Measurements from ENCODE around the gene C17orf114.

C17orf114 gene

GRCh38 chr17:4839221-4839620, 37.1 kb upstream of the C17orf114 start:
- H3K4me3 ChIP-seq (ENCODE audit: low read depth in 1 of 2, low read length in 1 of 2), result no peak overlapping the region
- H3K9me3 ChIP-seq, result no peaks in the 10 kb centered on the region
- peaks cover 46 to 58% of the 10 kb centered on the region in 2 experiments for H3K4me1 ChIP-seq (ENCODE audit: control insufficient read depth in 1 of 2, insufficient read depth in 1 of 2, low read depth in 1 of 2, low read length in 1 of 2)
- no peak overlapping the region for H3K27ac ChIP-seq
- peaks cover 7% of the 10 kb centered on the region for H3K36me3 ChIP-seq
- H3K27me3 ChIP-seq, result no peaks in the 10 kb centered on the region
- TF ChIP-seq CTCF (IDR thresholded peaks at IDR 0.05), result no peak

GRCh38 chr17:4838309-4838785, 36.2 kb upstream of the C17orf114 start:
- Histone ChIP-seq H3K4me3 (ENCODE audit: low read depth in 1 of 2, low read length in 1 of 2) (no peak overlapping the region), H3K36me3 (peaks cover 7% of the 10 kb centered on the region), H3K4me1 (ENCODE audit: control insufficient read depth in 1 of 2, insufficient read depth in 1 of 2, low read depth in 1 of 2, low read length in 1 of 2) (peaks cover 44 to 55% of the 10 kb centered on the region in 2 experiments), H3K9me3 (no peaks in the 10 kb centered on the region), H3K27me3 (no peaks in the 10 kb centered on the region), H3K27ac (no peak overlapping the region)
- no peak for TF ChIP-seq CTCF (IDR thresholded peaks at IDR 0.05)

- H3K9me3 ChIP-seq, result no peaks in the 10 kb centered on the region
- H3K4me1 ChIP-seq (ENCODE audit: control insufficient read depth in 1 of 2, insufficient read depth in 1 of 2, low read depth in 1 of 2, low read length in 1 of 2), result peaks cover 38 to 52% of the 10 kb centered on the region in 2 experiments
- no peak overlapping the region for H3K27ac ChIP-seq
- H3K27me3 ChIP-seq, result no peaks in the 10 kb centered on the region
- TF ChIP-seq CTCF (IDR thresholded peaks at IDR 0.05), result no peak
- H3K4me3 ChIP-seq (ENCODE audit: low read depth in 1 of 2, low read length in 1 of 2), result no peak overlapping the region
- peaks cover 7% of the 10 kb centered on the region for H3K36me3 ChIP-seq
Observed at GRCh38 chr17:4837471-4838308, 35.6 kb upstream of the C17orf114 start.

- no peak overlapping the region for H3K4me3 ChIP-seq (ENCODE audit: low read depth in 1 of 2, low read length in 1 of 2)
- H3K36me3 ChIP-seq, result peaks cover 7% of the 10 kb centered on the region
- H3K9me3 ChIP-seq, result no peaks in the 10 kb centered on the region
- no peak for TF ChIP-seq CTCF (IDR thresholded peaks at IDR 0.05)
- H3K27me3 ChIP-seq, result no peaks in the 10 kb centered on the region
- H3K4me1 ChIP-seq (ENCODE audit: control insufficient read depth in 1 of 2, insufficient read depth in 1 of 2, low read depth in 1 of 2, low read length in 1 of 2), result peaks cover 31 to 45% of the 10 kb centered on the region in 2 experiments
- H3K27ac ChIP-seq, result peak overlapping the region; percentile 87
Observed at GRCh38 chr17:4836221-4836620, 34.1 kb upstream of the C17orf114 start.

GRCh38 chr17:4834681-4835020, 32.5 kb upstream of the C17orf114 start:
- Histone ChIP-seq H3K4me3 (ENCODE audit: low read depth in 1 of 2, low read length in 1 of 2) (peak overlapping the region in 1 of 2 experiments; percentile 81), H3K27ac (peak overlapping the region; percentile 87)

More at GRCh38 chr17:4834681-4835020, 32.5 kb upstream of the C17orf114 start:
- no peaks in the 10 kb centered on the region for H3K9me3 ChIP-seq
- TF ChIP-seq CTCF (IDR thresholded peaks at IDR 0.05), result no peak
- peaks cover 31 to 45% of the 10 kb centered on the region in 2 experiments for H3K4me1 ChIP-seq (ENCODE audit: control insufficient read depth in 1 of 2, insufficient read depth in 1 of 2, low read depth in 1 of 2, low read length in 1 of 2)
- peaks cover 7% of the 10 kb centered on the region for H3K36me3 ChIP-seq
- no peaks in the 10 kb centered on the region for H3K27me3 ChIP-seq
